Inferior parietal cortex (tissue), 1 donor: ENCODE data around the gene SLC25A30.
"Not testable (repeated sequence)": the region's sequence is repeated elsewhere in the genome, so short reads cannot be mapped to it uniquely, and the experiment has no call there.

Source experiments
- DNase-seq: peaks from one replicate; pipeline ENCODE4 v3.0.0-alpha.2; 2016; ENCODE audit errors: extremely low spot score

SLC25A30 gene

DNA sequence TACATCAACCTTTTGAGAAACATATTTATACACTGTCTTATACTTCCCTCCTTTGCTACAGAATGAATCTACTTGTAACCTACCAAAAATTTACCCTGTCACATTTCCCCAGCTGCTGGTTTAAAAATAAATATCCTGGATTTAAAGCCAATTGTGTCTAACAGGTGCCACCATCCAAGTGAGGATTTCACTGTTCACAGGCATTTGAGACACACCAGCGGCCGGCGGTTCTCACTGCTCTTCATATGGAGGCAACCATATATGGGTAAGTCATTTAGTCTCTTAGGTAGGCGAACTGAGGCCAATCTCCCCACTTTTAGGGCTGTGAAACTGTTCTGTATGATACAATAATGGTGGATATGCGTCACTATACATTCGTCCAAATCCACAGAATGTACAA is 26.2 kb downstream of the SLC25A30 start:
- no peak for DNase-seq

DNA sequence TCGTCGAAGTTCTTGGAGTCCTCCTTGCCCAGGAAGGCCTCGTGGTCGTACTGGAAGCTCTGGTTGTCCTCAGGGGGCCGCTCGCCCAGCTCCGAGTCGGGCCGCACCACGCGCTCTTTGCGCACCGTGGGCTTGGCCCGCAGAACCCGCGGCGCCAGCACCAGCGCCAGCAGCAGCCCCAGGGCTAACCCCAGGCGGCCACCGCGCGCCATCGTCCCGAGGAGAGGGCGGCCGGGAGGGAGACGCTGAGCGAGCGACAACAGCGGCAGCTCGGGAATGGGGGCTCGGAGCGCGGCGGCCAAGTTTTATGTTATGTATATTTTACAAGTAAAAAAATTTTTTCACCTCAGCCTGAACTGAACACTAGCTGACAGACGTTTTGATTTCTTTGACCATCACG is 27.0 kb downstream of the SLC25A30 start:
- DNase-seq = not testable (repeated sequence)

DNA sequence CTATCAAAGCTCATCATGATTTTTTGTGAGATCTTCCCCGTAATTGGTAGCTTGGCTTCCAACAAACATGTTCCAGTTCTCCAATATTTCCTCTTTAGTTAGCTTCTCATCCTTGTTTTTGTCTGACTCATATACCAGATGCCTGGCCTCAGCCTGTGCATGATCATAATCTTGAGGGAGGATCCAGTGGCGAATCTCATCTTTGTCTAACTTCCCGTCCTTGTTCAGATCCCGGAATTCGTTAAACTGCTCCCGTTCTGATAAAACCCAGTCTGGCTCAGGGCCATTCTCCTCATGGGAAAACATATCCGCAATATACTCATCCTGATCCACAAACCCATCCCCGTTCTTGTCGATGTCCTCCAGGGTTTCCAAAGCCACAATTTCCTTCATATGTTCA is 27.8 kb downstream of the SLC25A30 start:
- not testable (repeated sequence) for DNase-seq

DNA sequence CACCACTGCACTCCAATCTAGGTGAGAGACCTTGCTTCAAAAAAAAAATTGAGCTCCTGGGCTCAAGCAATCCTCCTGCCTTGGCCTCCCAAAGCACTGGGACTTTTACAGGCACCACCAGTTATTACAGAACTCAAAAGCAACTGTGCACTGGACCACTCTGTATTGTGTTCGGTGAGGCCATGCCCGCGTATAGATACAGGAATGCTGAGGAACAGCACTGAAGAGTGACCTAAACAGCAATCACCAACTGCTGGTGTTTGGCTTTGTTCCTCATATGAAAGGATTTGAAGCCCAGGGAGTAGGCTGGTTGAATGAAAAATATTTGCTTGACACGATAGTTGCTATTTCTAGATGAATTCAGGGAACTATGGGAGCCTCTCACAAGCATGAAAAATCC is 29.5 kb downstream of the SLC25A30 start:
- DNase-seq = no peak

DNA sequence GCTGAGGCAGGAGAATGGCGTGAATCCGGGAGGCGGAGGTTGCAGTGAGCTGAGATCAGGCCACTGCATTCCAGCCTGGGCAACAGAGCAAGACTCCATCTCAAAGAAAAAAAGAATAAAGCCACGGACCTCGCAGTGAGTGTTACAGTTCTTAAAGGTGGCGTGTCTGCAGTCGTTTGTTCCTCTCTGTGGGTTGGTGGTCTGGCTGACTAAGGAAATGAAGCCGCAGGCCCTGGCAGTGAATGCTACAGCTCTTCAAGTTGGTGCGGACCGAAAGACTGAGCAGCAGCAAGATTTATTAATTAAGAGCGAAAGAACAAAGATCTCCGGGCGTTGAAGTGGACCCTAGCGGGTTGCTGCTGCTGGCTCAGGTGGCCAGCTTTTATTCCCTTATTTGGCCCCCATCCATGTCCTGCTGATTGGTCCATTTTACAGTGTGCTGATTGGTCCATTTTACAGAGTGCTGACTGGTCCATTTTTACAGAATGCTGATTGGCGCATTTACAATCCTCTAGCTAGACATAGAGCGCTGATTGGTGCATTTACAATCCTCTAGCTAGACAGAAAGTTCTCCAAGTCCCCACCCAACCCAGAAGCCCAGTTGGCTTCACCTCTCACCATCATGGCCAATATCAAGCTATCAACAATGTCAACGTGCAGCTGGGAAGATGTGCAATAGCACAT is 31.1 kb downstream of the SLC25A30 start:
- not testable (repeated sequence) for DNase-seq

DNA sequence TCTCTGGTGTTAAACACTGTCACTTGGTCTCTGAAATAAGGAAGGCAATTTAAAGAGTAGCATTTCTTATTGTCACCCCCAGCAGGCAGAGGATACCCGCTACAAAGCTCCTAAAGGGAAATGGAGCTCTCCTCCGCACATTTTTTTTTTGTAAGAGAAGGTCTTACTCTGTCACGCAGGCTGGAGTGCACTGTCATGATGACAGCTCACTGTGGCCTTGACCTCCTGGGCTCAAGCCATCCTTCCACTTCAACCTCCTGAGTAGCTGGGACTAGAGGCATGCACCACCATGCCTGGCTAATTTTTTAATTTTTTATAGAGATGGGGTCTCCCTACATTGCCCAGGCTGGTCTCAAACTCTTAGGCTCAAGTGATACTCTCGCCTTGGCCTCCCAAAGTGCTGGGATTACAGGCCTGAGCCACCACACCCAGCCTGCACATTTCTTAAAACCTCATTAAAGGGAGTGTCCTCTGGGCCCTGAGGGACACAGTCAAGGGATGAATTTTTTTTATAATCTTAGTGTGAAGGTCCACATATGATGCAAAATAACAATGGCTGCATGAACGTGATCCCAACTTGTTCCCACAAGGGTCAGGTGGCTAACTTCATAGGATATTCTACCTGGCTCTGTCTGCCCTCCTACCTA is 32.1 kb downstream of the SLC25A30 start:
- no peak for DNase-seq

DNA sequence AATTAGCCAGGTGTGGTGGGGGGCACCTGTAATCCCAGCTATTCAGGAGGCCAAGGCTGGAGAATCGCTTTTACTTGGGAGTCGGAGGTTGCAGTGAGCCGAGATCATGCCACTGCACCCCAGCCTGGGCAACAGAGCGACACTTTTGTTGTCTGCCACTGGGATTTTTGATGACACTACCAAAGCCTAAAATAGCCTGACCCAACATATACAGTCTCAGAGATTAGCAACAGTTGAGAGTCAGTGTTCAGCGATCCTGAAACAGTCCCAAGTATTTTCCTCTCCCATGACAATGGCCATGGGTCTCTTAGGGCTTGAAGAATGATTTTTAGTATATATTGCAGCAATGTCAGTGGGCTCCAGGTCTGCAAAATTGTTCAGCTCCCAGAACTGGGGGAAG is 32.9 kb downstream of the SLC25A30 start:
- DNase-seq = no peak

DNA sequence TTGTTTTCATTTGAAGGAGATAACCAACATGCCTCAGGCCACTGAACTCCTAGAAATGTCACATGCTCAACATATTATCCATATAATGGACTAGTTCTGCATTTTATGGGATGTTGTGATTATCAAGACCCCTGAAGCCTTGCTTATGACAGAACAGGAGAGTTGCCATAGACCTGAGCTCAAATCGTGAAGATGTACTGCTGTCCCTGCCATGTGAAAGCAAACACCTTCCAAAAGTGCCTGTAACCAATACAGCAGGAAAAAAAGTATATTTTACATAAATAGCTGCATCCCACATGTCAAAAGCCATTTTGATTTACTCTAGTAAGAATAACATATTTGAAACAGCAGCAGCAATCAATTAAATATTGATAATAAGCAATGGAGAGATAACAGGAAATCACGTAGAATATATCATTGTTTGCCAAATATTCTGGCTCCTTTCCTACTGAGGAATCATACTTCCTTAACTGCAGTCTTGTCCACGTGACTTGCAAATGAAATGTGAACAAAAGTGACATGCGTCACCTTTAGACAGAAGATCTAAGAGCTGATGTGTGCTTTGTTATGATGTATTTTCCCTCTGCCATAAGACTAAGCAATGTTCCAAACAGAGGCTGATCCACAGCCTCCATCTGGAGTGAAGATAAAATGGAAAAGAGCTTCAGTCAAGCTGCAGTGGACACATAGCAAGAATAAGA is 33.5 kb downstream of the SLC25A30 start:
- no peak for DNase-seq

DNA sequence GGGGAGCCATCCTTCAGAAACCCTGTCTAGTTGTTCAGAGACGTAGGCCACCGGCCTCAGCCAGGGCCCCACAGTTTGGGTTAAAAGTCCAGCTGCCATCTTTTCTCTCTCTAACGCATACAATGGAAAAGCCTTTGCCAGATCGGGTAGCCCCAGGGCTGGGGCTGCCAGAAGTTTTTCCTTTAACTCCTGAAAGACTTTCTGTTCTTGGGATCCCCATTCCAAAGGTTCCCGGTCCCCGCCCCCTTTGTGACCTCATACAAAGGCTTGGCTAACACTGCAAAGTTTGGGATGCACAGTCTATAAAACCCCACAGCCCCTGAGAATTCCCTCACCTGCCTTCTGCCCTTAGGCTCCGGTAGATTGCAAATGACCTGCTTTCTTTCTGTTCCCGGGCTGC is 35.4 kb downstream of the SLC25A30 start:
- not testable (repeated sequence) for DNase-seq

DNA sequence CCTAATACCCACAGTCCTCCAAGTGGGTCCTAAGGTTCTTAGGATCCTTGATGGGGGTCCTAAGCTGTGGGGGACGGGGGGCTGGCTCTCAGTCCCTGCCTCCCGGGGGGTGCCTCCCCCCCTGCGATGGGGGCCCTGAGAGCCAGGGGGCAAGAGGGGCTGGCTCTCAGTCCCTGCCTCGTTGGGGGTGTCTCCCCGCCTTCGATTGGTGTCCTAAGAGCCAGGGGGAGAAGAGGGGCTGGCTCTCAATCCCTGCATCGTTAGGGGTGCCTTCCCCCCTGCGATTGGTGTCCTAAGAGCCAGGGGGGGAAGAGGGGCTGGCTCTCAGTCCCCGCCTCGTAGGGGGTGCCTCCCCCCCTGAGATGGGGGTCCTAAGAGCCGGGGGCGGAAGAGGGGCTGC is 37.0 kb downstream of the SLC25A30 start:
- no peak for DNase-seq

DNA sequence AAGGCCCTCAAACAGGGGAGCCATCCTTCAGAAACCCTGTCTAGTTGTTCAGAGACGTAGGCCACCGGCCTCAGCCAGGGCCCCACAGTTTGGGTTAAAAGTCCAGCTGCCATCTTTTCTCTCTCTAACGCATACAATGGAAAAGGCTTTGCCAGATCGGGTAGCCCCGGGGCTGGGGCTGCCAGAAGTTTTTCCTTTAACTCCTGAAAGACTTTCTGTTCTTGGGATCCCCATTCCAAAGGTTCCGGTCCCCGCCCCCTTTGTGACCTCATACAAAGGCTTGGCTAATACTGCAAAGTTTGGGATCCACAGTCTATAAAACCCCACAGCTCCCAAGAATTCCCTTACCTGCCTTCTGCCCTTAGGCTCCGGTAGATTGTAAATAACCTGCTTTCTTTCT is 37.5 kb downstream of the SLC25A30 start:
- not testable (repeated sequence) for DNase-seq

DNA sequence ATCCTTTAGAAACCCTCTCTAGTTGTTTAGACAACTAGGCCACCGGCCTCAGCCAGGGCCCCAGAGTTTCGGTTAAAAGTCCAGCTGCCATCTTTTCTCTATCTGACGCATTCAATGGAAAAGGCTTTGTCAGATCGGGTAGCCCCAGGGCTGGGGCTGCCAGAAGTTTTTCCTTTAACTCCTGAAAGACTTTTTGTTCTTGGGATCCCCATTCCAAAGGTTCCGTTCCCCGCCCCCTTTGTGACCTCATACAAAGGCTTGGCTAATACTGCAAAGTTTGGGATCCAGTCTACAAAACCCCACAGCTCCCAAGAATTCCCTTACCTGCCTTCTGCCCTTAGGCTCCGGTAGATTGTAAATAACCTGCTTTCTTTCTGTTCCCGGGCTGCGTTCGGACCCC is 38.7 kb downstream of the SLC25A30 start:
- not testable (repeated sequence) for DNase-seq

DNA sequence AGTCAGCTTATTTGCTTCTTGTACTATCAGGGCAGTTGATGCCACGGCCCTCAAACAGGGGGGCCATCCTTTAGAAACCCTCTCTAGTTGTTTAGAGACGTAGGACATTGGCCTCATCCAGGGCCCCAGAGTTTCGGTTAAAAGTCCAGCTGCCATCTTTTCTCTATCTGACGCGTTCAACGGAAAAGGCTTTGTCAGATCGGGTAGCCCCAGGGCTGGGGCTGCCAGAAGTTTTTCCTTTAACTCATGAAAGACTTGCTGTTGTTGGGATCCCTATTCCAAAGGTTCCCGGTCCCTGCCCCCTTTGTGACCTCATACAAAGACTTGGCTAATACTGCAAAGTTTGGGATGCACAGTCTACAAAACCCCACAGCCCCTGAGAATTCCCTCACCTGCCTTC is 39.4 kb downstream of the SLC25A30 start:
- DNase-seq = not testable (repeated sequence)

DNA sequence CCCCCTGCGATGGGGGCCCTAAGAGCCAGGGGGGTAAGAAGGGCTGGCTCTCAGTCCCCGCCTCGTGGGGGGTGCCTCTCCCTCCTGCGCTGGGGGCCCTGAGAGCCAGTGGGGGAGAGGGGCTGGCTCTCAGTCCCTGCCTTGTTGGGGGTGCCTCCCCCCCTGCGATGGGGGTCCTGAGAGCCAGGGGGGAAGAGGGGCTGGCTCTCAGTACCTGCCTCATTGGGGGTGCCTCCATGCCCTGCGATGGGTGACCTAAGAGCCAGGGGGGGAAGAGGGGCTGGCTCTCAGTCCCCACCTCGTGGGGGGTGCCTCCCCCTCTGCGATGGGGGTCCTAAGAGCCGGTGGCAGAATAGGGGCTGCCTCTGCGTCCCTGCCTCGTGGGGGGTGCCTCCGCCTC is 40.9 kb downstream of the SLC25A30 start:
- DNase-seq = not testable (repeated sequence)

DNA sequence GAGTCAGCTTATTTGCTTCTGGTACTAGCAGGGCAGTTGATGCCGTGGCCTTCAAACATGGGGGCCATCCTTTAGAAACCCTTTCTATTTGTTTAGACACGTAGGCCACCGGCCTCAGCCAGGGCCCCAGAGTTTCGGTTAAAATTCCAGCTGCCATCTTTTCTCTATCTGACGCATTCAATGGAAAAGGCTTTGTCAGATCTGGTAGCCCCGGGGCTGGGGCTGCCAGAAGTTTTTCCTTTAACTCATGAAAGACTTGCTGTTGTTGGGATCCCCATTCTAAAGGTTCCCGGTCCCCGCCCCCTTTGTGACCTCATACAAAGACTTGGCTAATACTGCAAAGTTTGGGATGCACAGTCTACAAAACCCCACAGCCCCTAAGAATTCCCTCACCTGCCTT is 41.5 kb downstream of the SLC25A30 start:
- DNase-seq = not testable (repeated sequence)

DNA sequence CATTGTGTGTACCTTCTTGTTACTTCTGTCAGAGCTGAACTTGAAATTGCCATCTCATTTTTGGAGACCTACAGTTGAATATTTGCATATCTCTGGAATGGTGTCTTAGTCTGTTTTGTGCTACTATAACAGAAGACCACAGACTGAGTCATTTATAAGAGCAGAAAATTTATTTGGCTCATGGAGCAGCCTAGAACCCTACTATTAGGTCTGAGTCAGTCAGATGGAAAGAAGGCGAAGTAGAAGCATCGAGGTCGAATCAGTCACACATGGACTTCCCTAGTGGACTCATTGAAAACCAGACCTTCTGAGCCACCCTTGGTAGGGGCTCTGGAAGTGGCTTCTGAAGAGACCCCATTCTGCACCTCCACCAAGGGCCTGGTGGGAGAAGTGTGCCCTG is 43.3 kb downstream of the SLC25A30 start:
- DNase-seq = no peak

DNA sequence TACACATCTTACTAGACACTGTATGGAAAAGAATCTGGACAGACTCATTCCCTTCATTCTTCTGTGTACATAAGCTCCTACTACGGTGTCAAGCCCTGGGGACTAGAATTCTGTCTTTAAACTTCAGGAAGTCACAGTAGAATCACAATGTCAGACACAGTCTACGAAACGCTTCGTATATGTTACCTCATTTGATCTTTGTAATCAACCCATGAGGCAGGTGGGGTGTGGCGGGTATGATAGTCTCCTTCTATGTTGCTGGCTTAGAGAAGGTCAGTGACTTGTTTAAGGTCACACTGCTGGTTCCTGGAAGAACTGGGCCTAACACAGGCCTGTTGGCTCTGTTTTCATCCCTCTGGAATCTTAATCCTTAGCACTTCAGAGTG is 45.0 kb downstream of the SLC25A30 start:
- DNase-seq = no peak

DNA sequence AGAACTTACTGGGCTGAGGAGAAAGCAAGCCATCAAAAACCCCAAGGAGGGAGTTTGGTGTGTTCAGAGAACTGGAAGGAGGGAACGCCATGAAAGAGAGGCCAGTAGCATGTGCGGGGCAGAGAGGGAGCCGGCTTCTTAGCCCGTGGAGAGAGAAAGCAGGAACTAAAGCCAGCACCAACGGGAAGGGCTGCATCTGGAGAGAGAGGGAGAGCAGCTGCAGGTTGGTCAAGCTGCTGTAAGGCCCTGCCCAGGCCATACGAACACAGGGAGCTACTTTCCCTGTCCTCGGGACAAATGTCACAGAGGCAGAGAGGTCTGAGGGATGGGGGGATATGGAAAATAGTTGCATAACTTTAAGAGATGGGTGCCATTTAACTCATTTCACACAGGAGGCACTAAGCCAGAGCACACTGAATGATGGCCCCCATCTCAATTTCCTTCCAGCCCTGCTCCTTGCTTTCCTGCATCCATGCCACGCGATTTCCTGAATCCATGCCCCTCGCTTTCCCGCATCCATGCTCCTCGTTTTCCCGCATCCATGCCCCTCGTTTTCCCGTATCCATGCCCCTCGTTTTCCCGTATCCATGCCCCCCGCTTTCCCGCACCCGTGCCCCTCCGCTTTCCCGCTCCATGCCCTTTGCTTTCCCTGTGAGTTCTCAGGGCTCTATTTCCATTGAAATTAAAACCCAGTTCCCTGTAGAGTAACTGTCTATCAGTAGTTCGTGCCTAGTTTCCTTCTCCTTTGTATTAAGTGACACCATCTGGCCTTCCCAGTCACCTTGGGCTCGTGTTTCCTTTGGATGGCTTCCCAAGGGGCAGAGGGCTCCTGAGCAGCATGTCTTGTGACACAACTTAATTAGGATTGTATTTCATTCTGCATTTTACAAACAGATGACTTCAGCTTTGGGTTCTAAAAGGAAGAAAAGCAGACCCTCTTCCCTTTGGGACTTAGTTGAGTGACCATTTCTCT is 45.7 kb downstream of the SLC25A30 start:
- DNase-seq = no peak

DNA sequence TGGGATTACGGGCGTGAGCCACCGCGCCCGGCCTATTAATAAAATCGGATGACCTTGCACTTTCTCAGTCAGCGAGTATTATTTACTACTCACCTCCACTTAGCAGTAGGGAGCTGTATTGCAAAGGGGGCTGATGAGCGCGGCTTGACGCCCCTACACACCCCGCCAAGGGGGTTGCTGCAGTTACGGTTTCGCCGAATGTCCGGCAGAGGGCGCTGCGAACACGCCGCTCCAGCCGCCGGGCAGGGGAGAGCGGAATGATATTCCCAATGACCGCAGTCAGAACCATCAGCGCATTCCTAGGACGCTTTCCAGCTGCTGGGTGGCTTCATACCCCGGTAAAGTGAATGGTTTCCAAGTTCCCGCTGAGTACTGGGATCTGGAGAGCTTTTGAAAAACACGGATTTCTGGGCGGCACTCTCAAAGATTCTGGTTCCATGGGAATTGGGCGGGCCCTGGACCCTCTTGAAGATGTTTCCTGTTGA is 47.2 kb downstream of the SLC25A30 start:
- DNase-seq = peak; percentile 57

DNA sequence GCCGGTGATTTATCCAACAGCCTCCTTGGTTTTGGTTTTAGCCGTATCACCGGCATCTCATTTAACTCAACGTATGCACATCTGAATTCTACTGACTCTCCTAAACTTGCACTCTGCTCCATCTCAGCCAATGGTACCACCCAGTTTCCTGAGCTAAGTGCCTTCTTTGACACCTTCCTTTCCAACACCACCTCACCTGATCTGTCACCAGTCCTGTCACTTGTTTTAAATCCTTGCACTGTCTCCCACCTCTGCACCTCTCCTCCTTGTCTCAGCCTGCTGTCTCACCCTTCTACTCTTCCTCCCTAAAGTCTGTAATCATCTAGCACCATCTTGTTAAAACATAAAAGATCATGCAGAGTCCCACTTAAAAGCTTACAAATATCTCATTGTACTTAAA is 49.1 kb downstream of the SLC25A30 start:
- DNase-seq = no peak

DNA sequence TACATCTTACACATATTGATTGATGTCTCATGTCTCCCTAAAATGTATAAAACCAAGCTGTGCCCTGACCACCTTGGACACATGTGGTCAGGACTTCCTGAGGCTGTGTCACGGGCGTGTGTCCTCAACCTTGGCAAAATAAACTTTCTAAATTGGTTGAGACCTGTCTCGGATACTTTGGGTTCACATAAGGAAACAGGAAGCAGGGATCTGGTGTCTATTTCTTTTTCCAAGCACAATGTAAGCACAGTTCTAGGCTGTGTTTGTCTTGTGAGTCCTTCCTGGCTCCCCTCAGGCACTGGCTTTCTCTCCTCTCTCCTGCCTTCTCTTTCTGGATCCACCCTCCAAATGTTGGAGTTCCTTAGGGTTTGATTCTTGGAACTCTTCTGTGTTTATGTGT is 49.6 kb downstream of the SLC25A30 start:
- DNase-seq = no peak

DNA sequence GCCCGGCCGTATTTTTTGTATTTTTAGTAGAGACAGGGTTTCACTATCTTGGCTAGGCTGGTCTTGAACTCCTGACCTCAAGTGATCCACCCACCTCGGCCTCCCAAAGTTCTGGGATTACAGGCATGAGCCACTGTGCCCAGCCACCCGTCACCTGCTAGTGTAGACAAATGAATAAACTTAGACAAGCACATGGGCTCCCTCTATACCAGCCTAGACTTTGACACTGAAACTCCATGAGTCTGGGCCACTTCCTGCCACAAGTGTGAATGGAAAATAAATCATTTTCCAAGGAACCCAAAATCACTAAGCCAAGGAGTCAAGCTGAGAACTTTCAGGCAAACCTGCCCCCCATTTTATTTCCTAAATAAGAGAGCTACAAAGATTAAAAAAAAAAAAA is 50.2 kb downstream of the SLC25A30 start:
- no peak for DNase-seq
